Trophoblast cell (in vitro differentiated cells and primary cell): ENCODE measurements around the gene OLAH. TPM values are rescaled to one million over a fixed set of nuclear protein-coding genes. Genes with fewer than 3 reads are reported as not detected.
"Not testable (repeated sequence)": the region's sequence is repeated elsewhere in the genome, so short reads cannot be mapped to it uniquely, and the experiment has no call there.

Experiments used
- DNase-seq, 2 donors: peaks; one replicate each; pipeline ENCODE4 v3.0.0-alpha.2; 2016
- H2AFZ ChIP-seq: 2 replicates; pipeline ENCODE4 v1.6.1; 2013; ENCODE audit warnings: low read length, moderate library complexity, mild to moderate bottlenecking; ENCODE audit not compliant: insufficient read depth, poor library complexity
- H2AK5ac ChIP-seq: 2 replicates; pipeline ENCODE4 v1.6.1; 2013; ENCODE audit warnings: mild to moderate bottlenecking, low read length
- H2BK120ac ChIP-seq: 2 replicates; pipeline ENCODE4 v1.6.1; 2013; ENCODE audit warnings: low read length, mild to moderate bottlenecking, moderate library complexity; ENCODE audit not compliant: insufficient read depth, poor library complexity
- H2BK12ac ChIP-seq: 2 replicates; pipeline ENCODE4 v1.6.1; 2013; ENCODE audit warnings: mild to moderate bottlenecking, low read length, moderate library complexity
- H2BK5ac ChIP-seq: 2 replicates; pipeline ENCODE4 v1.6.1; 2013; ENCODE audit warnings: low read length, low read depth, moderate library complexity, mild to moderate bottlenecking; ENCODE audit not compliant: poor library complexity
- H3K14ac ChIP-seq: 2 replicates; pipeline ENCODE4 v1.6.1; 2013; ENCODE audit warnings: mild to moderate bottlenecking, low read length
- H3K18ac ChIP-seq: 2 replicates; pipeline ENCODE4 v1.6.1; 2013; ENCODE audit warnings: mild to moderate bottlenecking, low read length
- H3K23ac ChIP-seq: 2 replicates; pipeline ENCODE4 v1.6.1; 2013; ENCODE audit warnings: low read length
- H3K27ac ChIP-seq: 2 replicates; pipeline ENCODE4 v1.5.1; 2013; ENCODE audit warnings: low read depth, mild to moderate bottlenecking, inconsistent platforms, low read length, moderate library complexity
- H3K27me3 ChIP-seq: 2 replicates; pipeline ENCODE4 v1.6.1; 2013; ENCODE audit warnings: inconsistent platforms, mild to moderate bottlenecking, low read length, moderate library complexity; ENCODE audit not compliant: insufficient read depth
- H3K36me3 ChIP-seq, 2 experiments: 1 replicate in 1 of 2; 2 replicates in 1 of 2; pipeline ENCODE4 v1.6.1; 2013; ENCODE audit warnings: low read length in 2 of 2, mild to moderate bottlenecking in 2 of 2, moderate library complexity in 1 of 2; ENCODE audit not compliant: insufficient read depth in 2 of 2, control insufficient read depth in 1 of 2
- H3K4ac ChIP-seq: 2 replicates; pipeline ENCODE4 v1.6.1; 2013; ENCODE audit warnings: low read depth, mild to moderate bottlenecking, low read length, moderate library complexity
- H3K4me1 ChIP-seq, 2 experiments: 1 replicate in 1 of 2; 2 replicates in 1 of 2; pipeline ENCODE4 v1.6.1; 2013; ENCODE audit warnings: low read length in 2 of 2, mild to moderate bottlenecking in 2 of 2, moderate library complexity in 1 of 2; ENCODE audit not compliant: insufficient read depth in 2 of 2, control insufficient read depth in 1 of 2
- H3K4me2 ChIP-seq: 2 replicates; pipeline ENCODE4 v1.6.1; 2013; ENCODE audit warnings: inconsistent platforms, mild to moderate bottlenecking, low read length, moderate library complexity
- H3K4me3 ChIP-seq: 2 replicates; pipeline ENCODE4 v1.5.1; 2013; ENCODE audit warnings: mild to moderate bottlenecking, low read depth, low read length, inconsistent platforms
- H3K79me1 ChIP-seq: one replicate; pipeline ENCODE4 v1.6.1; 2013; ENCODE audit warnings: low read length
- H3K79me2 ChIP-seq: 2 replicates; pipeline ENCODE4 v1.6.1; 2013; ENCODE audit warnings: low read length, mild to moderate bottlenecking; ENCODE audit not compliant: control insufficient read depth, insufficient read depth, poor library complexity
- H3K9ac ChIP-seq: 2 replicates; pipeline ENCODE4 v1.6.1; 2013; ENCODE audit warnings: mild to moderate bottlenecking, low read length
- H3K9me3 ChIP-seq: 2 replicates; pipeline ENCODE4 v1.6.1; 2013; ENCODE audit warnings: low read depth, mild to moderate bottlenecking, control low read depth, inconsistent platforms, low read length; ENCODE audit not compliant: insufficient read depth
- H4K12ac ChIP-seq: 2 replicates; pipeline ENCODE4 v1.6.1; 2013; ENCODE audit warnings: low read depth, mild to moderate bottlenecking, low read length, moderate library complexity
- H4K8ac ChIP-seq: 2 replicates; pipeline ENCODE4 v1.6.1; 2013; ENCODE audit warnings: low read depth, mild to moderate bottlenecking, low read length, moderate library complexity
- H4K91ac ChIP-seq: one replicate; pipeline ENCODE4 v1.6.1; 2013; ENCODE audit warnings: low read depth, mild to moderate bottlenecking, low read length, moderate library complexity
- WGBS: extraction: QIAGEN DNeasy Blood & Tissue Kit; methylation state at CpG from one replicate; pipeline ENCODE4 v1.1.7; 2013; ENCODE audit warnings: missing lambda C conversion rate; ENCODE audit not compliant: insufficient read length, insufficient coverage; ENCODE audit errors: extremely low coverage; 5-methylcytosine and 5-hydroxymethylcytosine counted together
- polyA plus RNA-seq: library from polyadenylated mRNA; stranded (reverse); fragments of 200-250 nt; gene quantifications from 2 replicates; pipeline ENCODE4 v1.2.3, GENCODE V29; 2013

Gene OLAH
- 0.10 and 0.29 TPM in 2 replicates for polyA plus RNA-seq

DNA sequence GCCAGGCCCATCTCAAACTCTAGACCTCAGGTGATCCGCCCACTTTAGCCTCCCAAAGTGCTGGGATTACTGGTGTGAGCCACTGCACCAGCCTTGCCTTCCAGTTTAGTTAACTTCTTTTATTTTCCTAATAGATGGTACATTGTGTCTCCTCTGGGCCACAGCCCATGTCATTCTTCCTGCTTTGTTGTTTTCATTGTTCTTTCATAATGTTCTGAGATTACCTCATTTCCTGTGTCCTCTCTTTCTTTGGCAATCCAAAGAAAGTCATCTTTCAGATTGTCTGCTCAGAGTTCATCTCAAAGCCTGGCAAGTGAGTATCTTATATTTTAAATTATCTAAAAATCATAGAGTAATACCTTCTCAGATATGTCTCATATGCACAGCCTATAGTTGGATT, at the start of gene OLAH:
Gene OLAH, plus strand, starts transcription at position 270 of the 400 bp plus-strand sequence. CDS start 3,346 bp downstream, outside the sequence.
- Histone ChIP-seq H4K12ac (no peak within 1 kb of the TSS), H4K91ac (no peak within 1 kb of the TSS), H2BK120ac (no peak within 1 kb of the TSS), H3K18ac (no peak within 1 kb of the TSS), H2BK5ac (no peak within 1 kb of the TSS), H3K14ac (no peak within 1 kb of the TSS), H3K4me3 (no peak within 1 kb of the TSS), H3K27me3 (no peaks in the 10 kb centered on the region), H3K9me3 (no peaks in the 10 kb centered on the region), H4K8ac (no peak within 1 kb of the TSS), H3K9ac (no peak within 1 kb of the TSS), H3K79me1 (no peaks in the 10 kb centered on the region), H3K4me2 (no peak within 1 kb of the TSS), H3K4ac (no peak within 1 kb of the TSS), H3K27ac (no peak within 1 kb of the TSS), H2AFZ (no peak within 1 kb of the TSS), H3K79me2 (no peaks in the 10 kb centered on the region), H3K36me3 (no peaks in the 10 kb centered on the region), H2BK12ac (no peak within 1 kb of the TSS), H2AK5ac (no peak within 1 kb of the TSS), H3K4me1 (peaks cover 3 to 6% of the 10 kb centered on the region in 2 experiments), H3K23ac (no peak within 1 kb of the TSS)
- no CpG with 5 or more reads among the region's 1 CpG for WGBS
- no peak for DNase-seq

GRCh38 chr10:14995964-14996565, 47.7 kb upstream of the OLAH start:
- H2BK5ac ChIP-seq: no peak overlapping the region
- H3K4me2 ChIP-seq: no peak overlapping the region
- no peak overlapping the region for H3K23ac ChIP-seq
- no peak overlapping the region for H3K14ac ChIP-seq
- no peaks in the 10 kb centered on the region for H3K36me3 ChIP-seq
- WGBS: no CpG with 5 or more reads among the region's 50 CpGs
- H2BK120ac ChIP-seq: no peak overlapping the region
- peaks cover 4 to 11% of the 10 kb centered on the region in 2 experiments for H3K4me1 ChIP-seq
- no peak for DNase-seq
- H4K8ac ChIP-seq: no peak overlapping the region
- H3K79me1 ChIP-seq: no peaks in the 10 kb centered on the region
- H2BK12ac ChIP-seq: no peak overlapping the region
- no peak overlapping the region for H3K18ac ChIP-seq
- H4K91ac ChIP-seq: no peak overlapping the region
- H3K27ac ChIP-seq: no peak overlapping the region
- no peaks in the 10 kb centered on the region for H3K79me2 ChIP-seq
- no peak overlapping the region for H2AK5ac ChIP-seq
- no peak overlapping the region for H3K4ac ChIP-seq
- H3K9ac ChIP-seq: no peak overlapping the region
- no peaks in the 10 kb centered on the region for H3K27me3 ChIP-seq
- H3K9me3 ChIP-seq: no peaks in the 10 kb centered on the region
- H3K4me3 ChIP-seq: no peak overlapping the region
- H4K12ac ChIP-seq: no peak overlapping the region
- no peak overlapping the region for H2AFZ ChIP-seq

DNA sequence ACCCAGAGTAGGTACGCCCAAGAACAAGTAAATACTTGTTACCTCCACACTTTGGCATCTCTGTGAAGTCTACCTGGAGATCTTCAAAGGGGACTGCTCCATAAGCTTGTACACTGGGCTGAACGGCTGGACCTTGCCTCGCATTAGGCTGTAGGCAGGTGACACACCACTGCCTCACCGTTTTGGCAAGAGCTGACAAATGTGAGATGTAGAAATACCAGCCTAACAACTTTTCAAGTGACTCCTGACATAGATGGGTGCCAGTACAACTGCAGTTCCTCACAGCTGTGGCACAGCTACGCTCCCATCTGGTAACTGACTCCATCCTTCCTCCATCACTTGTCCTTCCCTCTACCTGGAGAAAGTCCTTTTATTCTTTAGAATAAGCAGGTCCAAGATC, 30.2 kb upstream of the OLAH start:
- H4K8ac ChIP-seq, H3K18ac ChIP-seq, H2AFZ ChIP-seq, H3K79me2 ChIP-seq, H3K23ac ChIP-seq, H3K14ac ChIP-seq, H2BK5ac ChIP-seq, H3K36me3 ChIP-seq, H3K27me3 ChIP-seq, H3K9me3 ChIP-seq, H4K12ac ChIP-seq, H4K91ac ChIP-seq, H3K9ac ChIP-seq, H2BK120ac ChIP-seq, H3K79me1 ChIP-seq, H3K4ac ChIP-seq, H3K4me3 ChIP-seq, H3K4me2 ChIP-seq, H3K4me1 ChIP-seq, H2BK12ac ChIP-seq, H3K27ac ChIP-seq, H2AK5ac ChIP-seq: not testable (repeated sequence)
- peak; percentile 61 to 74 for DNase-seq
- WGBS: no CpG with 5 or more reads among the region's 5 CpGs

- Histone ChIP-seq H3K27ac (no peak overlapping the region), H3K9me3 (no peaks in the 10 kb centered on the region), H3K14ac (no peak overlapping the region), H3K79me1 (no peaks in the 10 kb centered on the region), H3K4ac (no peak overlapping the region), H4K8ac (no peak overlapping the region), H2AFZ (no peak overlapping the region), H2AK5ac (no peak overlapping the region), H4K91ac (no peak overlapping the region), H3K27me3 (no peaks in the 10 kb centered on the region), H2BK120ac (no peak overlapping the region), H3K4me2 (no peak overlapping the region), H3K4me1 (no peaks in the 10 kb centered on the region), H4K12ac (no peak overlapping the region), H2BK12ac (no peak overlapping the region), H3K36me3 (no peaks in the 10 kb centered on the region), H3K79me2 (no peaks in the 10 kb centered on the region), H3K18ac (no peak overlapping the region), H3K23ac (no peak overlapping the region), H3K9ac (no peak overlapping the region), H2BK5ac (no peak overlapping the region), H3K4me3 (no peak overlapping the region)
- WGBS: no CpG with 5 or more reads among the region's 7 CpGs
- no peak for DNase-seq
Measured at GRCh38 chr10:15015451-15015850, 28.3 kb upstream of the OLAH start.
